B cell (primary cell): ENCODE data around the gene TP63. TPM values are rescaled to one million over a fixed set of nuclear protein-coding genes. Genes with fewer than 3 reads are reported as not detected.

Experiments used
- ATAC-seq: fragments of 200-7000 bp; cut with Tn5 transposase; one replicate; pipeline ENCODE4 v1.10.0; 2021; ENCODE audit warnings: low read depth, mild to moderate bottlenecking, moderate number of reproducible peaks, moderate library complexity
- CTCF ChIA-PET: fragments of 350-600 bp; sonication (Branson Sonifier 250); formaldehyde crosslinking; loops from one replicate; lab custom pipeline; 2021; ENCODE audit warnings: antibody characterized with exemption, inconsistent platforms; lab: Charles Lee
- POLR2A ChIA-PET: fragments of 350-600 bp; sonication (Branson Sonifier 250); formaldehyde crosslinking; loops from one replicate; lab custom pipeline; 2021; ENCODE audit warnings: antibody characterized with exemption; lab: Charles Lee
- DNase-seq: peaks from one replicate; pipeline ENCODE4 v3.0.0; 2013
- H2AFZ ChIP-seq: 2 replicates; pipeline ENCODE4 v1.6.1; 2012; ENCODE audit warnings: mild to moderate bottlenecking, low read depth, low read length; ENCODE audit not compliant: insufficient read depth, poor library complexity, severe bottlenecking
- H3K27ac ChIP-seq, 2 donors: 1 replicate in 1 of 2; 2 replicates in 1 of 2; pipeline ENCODE4 v1.5.1; 2012 to 2013; ENCODE audit warnings: low read length in 2 of 2, mild to moderate bottlenecking in 2 of 2, moderate library complexity in 1 of 2
- H3K27me3 ChIP-seq, 4 experiments: fragments of 200-600 bp in 1 of 4; sonication (generic) in 1 of 4; replicated peaks in 1 of 4; 1 replicate in 2 of 4; 2 replicates in 2 of 4; pipeline versions ENCODE4 v1.6.1 to v1.7.0; 2013 to 2016; ENCODE audit warnings: low read length in 3 of 4, mild to moderate bottlenecking in 2 of 4, mixed read lengths in 1 of 4, moderate library complexity in 1 of 4; ENCODE audit not compliant: insufficient read depth in 4 of 4, control insufficient read depth in 3 of 4; ENCODE audit errors: control extremely low read depth in 1 of 4
- H3K36me3 ChIP-seq, 2 experiments: replicated peaks in 1 of 2; 1 replicate in 1 of 2; 2 replicates in 1 of 2; pipeline versions ENCODE4 v1.6.1 to v1.7.1; 2013; ENCODE audit warnings: low read length in 1 of 2; ENCODE audit not compliant: insufficient read depth in 2 of 2, control insufficient read depth in 1 of 2; ENCODE audit errors: control extremely low read depth in 1 of 2, extremely low read depth in 1 of 2
- H3K4me1 ChIP-seq, 2 donors: fragments of 200-600 bp in 1 of 2; sonication (generic) in 1 of 2; 1 replicate in 1 of 2; 2 replicates in 1 of 2; pipeline versions ENCODE4 v1.5.1 to v1.6.1; 2013 to 2017; ENCODE audit warnings: low read length in 2 of 2; ENCODE audit not compliant: control insufficient read depth in 2 of 2, insufficient read depth in 2 of 2
- H3K4me2 ChIP-seq: replicated peaks from 2 replicates; pipeline ENCODE3; 2012; ENCODE audit warnings: mild to moderate bottlenecking, low read depth, low read length; ENCODE audit not compliant: poor library complexity, severe bottlenecking
- H3K4me3 ChIP-seq, 5 experiments: fragments of 200-600 bp in 1 of 5; sonication (generic) in 1 of 5; 1 replicate in 3 of 5; 2 replicates in 2 of 5; pipeline versions ENCODE4 v1.5.1 to v1.7.0; 2011 to 2016; ENCODE audit warnings: low read length in 4 of 5, mild to moderate bottlenecking in 4 of 5, low read depth in 2 of 5, control low read depth in 1 of 5, moderate library complexity in 1 of 5; ENCODE audit not compliant: insufficient read depth in 1 of 5; ENCODE audit errors: control extremely low read depth in 1 of 5, extremely low read depth in 1 of 5
- H3K79me2 ChIP-seq: fragments of 200-600 bp; sonication (generic); one replicate; pipeline ENCODE4 v1.6.0; 2016; ENCODE audit warnings: low read length; ENCODE audit not compliant: control insufficient read depth, insufficient read depth
- H3K9ac ChIP-seq: fragments of 200-600 bp; sonication (generic); 2 replicates; pipeline ENCODE4 v1.6.1; 2017; ENCODE audit warnings: mild to moderate bottlenecking, low read length, moderate library complexity
- H3K9me3 ChIP-seq, 3 donors: one replicate each; pipeline versions ENCODE4 v1.6.1 to v1.7.1; 2013; ENCODE audit warnings: low read length in 2 of 3; ENCODE audit not compliant: control insufficient read depth in 2 of 3, insufficient read depth in 1 of 3; ENCODE audit errors: control extremely low read depth in 1 of 3
- H4K20me1 ChIP-seq: 2 replicates; pipeline ENCODE4 v1.6.0; 2012; ENCODE audit warnings: mild to moderate bottlenecking, low read length; ENCODE audit not compliant: insufficient read depth, control insufficient read depth, poor library complexity, severe bottlenecking
- H3K27ac Mint-ChIP-seq: one replicate; pipeline ENCODE4 v1.8.0; 2021; ENCODE audit warnings: mixed read lengths
- H3K27me3 Mint-ChIP-seq: one replicate; pipeline ENCODE4 v1.8.0; 2021; ENCODE audit warnings: mixed read lengths
- H3K4me1 Mint-ChIP-seq: one replicate; pipeline ENCODE4 v1.8.0; 2021; ENCODE audit warnings: mixed read lengths
- H3K4me3 Mint-ChIP-seq: one replicate; pipeline ENCODE4 v1.8.0; 2021; ENCODE audit warnings: mixed read lengths
- H3K9me3 Mint-ChIP-seq: one replicate; pipeline ENCODE4 v1.8.0; 2022; ENCODE audit warnings: mixed read lengths; ENCODE audit not compliant: insufficient read depth
- EZH2 ChIP-seq: IDR thresholded peaks from 2 replicates; pipeline ENCODE4 v1.6.1; 2012; ENCODE audit warnings: borderline replicate concordance, low read depth, mild to moderate bottlenecking, moderate library complexity, low read length; ENCODE audit not compliant: insufficient read depth, poor library complexity, severe bottlenecking
- WGBS: methylation state at CpG from one replicate; pipeline ENCODE4 v1.1.5; 2013; ENCODE audit warnings: missing lambda C conversion rate; ENCODE audit not compliant: insufficient coverage; 5-methylcytosine and 5-hydroxymethylcytosine counted together
- intact Hi-C: fragments of 100-400 bp; cut with micrococcal nuclease; formaldehyde crosslinking; loops from one replicate; pipeline ENCODE4 v1.10.0; 2022
- polyA plus RNA-seq: library from polyadenylated mRNA; depleted of rRNA; stranded (reverse); fragments of >200 nt; gene quantifications from 2 replicates; pipeline ENCODE4 v1.2.3, GENCODE V29; 2012
- total RNA-seq, 2 donors: library from RNA; stranded (reverse); fragments of 120-200 nt in 1 of 2; gene quantifications; 1 replicate in 1 of 2; 2 replicates in 1 of 2; pipeline versions ENCODE4 v1.2.3 to v1.2.4, GENCODE V29; 2013 to 2022
- TF ChIP-seq, protein P1 (sequence below): fragments of 200-600 bp; IDR thresholded peaks from one replicate; pipeline ENCODE4 v1.8.0; 2022; ENCODE audit warnings: antibody characterized with exemption, mild to moderate bottlenecking

The TP63 gene
- total and polyA plus RNA-seq, 2 donors (not counting 1 experiment from before 2014, with no cell fraction given) = 1.2 to 2.0 TPM

DNA sequence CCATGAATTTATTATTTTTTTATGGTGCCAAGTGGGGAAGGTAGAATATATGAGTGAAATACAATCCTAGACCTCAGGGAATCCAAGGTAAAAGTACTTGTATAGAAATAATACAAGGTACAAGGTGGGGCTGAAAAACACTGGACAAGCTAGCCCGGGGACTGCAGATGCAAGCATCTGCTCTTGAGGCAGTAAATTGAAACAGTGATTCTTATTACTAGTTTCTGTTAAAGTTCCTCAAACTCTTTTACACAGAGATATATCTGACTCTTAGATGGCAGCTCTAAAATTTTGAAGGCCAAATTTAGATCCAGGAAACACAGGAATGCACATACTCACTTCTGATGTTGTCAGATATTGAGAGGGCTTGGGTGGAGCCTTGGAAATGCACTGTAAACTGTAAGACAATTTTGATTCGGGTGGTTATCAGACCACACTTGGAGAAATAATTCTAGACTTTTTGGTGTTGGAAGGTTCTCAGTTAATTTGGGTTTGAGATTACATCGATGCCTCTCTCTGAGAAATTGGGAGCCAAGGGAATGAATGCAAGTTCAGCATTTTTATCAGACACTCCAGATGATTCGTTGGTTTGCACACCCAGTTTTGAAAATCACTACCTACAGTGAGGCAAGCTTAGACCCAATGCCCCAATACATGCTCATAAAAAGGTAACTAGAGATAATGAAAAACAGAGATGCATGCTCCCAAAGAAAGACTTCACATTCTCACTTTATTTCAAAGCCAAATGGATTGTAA is 7.3 kb downstream of the TP63 start:
- H3K4me1 Mint-ChIP-seq = no peaks in the 10 kb centered on the region
- DNase-seq (no peak), ATAC-seq (no peak)
- TF ChIP-seq, protein P1, sequence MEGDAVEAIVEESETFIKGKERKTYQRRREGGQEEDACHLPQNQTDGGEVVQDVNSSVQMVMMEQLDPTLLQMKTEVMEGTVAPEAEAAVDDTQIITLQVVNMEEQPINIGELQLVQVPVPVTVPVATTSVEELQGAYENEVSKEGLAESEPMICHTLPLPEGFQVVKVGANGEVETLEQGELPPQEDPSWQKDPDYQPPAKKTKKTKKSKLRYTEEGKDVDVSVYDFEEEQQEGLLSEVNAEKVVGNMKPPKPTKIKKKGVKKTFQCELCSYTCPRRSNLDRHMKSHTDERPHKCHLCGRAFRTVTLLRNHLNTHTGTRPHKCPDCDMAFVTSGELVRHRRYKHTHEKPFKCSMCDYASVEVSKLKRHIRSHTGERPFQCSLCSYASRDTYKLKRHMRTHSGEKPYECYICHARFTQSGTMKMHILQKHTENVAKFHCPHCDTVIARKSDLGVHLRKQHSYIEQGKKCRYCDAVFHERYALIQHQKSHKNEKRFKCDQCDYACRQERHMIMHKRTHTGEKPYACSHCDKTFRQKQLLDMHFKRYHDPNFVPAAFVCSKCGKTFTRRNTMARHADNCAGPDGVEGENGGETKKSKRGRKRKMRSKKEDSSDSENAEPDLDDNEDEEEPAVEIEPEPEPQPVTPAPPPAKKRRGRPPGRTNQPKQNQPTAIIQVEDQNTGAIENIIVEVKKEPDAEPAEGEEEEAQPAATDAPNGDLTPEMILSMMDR = no peak
- no peak for TF ChIP-seq EZH2
- POLR2A ChIA-PET = no interaction called here
- no peak overlapping the region for H3K9ac ChIP-seq
- CTCF ChIA-PET = no interaction called here
- no peaks in the 10 kb centered on the region for H3K27me3 ChIP-seq
- H3K27ac Mint-ChIP-seq = no peak overlapping the region
- no peaks in the 10 kb centered on the region for H3K27me3 Mint-ChIP-seq
- H3K27ac ChIP-seq = no peak overlapping the region
- H3K79me2 ChIP-seq = no peaks in the 10 kb centered on the region
- no peaks in the 10 kb centered on the region for H3K9me3 Mint-ChIP-seq
- H3K9me3 ChIP-seq = no peaks in the 10 kb centered on the region
- no peak overlapping the region for H3K4me3 ChIP-seq
- H2AFZ ChIP-seq = no peak overlapping the region
- no peaks in the 10 kb centered on the region for H4K20me1 ChIP-seq
- WGBS = 100% methylated on average over 1 of the region's 4 CpGs
- H3K36me3 ChIP-seq = no peaks in the 10 kb centered on the region
- no peaks in the 10 kb centered on the region for H3K4me1 ChIP-seq
- intact Hi-C loops = no loop called here
- no peak overlapping the region for H3K4me3 Mint-ChIP-seq
- H3K4me2 ChIP-seq = no peak overlapping the region

DNA sequence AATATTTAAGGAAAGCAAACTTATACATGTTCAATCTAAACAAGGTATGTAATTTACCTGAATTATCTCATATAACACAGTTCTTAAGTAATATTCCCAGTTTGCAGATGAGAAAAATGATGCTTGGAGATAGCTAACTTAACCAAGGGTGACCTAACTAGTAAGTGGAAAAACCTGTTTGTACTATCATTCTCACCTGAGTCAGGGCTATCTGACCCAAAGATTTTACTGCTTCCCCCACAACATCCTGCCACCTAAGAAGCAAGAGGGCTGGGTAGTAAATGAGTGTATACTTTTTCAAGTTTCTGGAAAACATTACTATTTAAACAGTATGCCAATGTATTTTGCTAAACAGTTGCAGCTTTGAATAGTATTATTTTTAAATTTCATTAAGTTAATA is 10.6 kb downstream of the TP63 start:
- Histone ChIP-seq H3K36me3 (no peaks in the 10 kb centered on the region), H3K79me2 (no peaks in the 10 kb centered on the region), H2AFZ (no peak overlapping the region), H3K9me3 (no peaks in the 10 kb centered on the region), H3K4me3 (no peak overlapping the region), H3K9ac (no peak overlapping the region), H3K4me2 (no peak overlapping the region), H3K4me1 (no peaks in the 10 kb centered on the region), H3K27me3 (no peaks in the 10 kb centered on the region), H3K27ac (no peak overlapping the region), H4K20me1 (no peaks in the 10 kb centered on the region)
- intact Hi-C loops = no loop called here
- ChIA-PET CTCF (no interaction called here), POLR2A (no interaction called here)
- no peak for ATAC-seq
- H3K4me3 Mint-ChIP-seq = no peak overlapping the region
- H3K9me3 Mint-ChIP-seq = no peaks in the 10 kb centered on the region
- H3K4me1 Mint-ChIP-seq = no peaks in the 10 kb centered on the region
- no peaks in the 10 kb centered on the region for H3K27me3 Mint-ChIP-seq
- no peak for TF ChIP-seq EZH2
- TF ChIP-seq, protein P1 = no peak
- H3K27ac Mint-ChIP-seq = no peak overlapping the region
- no peak for DNase-seq
